NCI-H774 (cell line): ENCODE data around the gene OTP.

ENCODE experiments used
- DNase-seq: peaks from one replicate; lab custom pipeline; 2025; lab: John Stamatoyannopoulos, UW

OTP gene

DNA sequence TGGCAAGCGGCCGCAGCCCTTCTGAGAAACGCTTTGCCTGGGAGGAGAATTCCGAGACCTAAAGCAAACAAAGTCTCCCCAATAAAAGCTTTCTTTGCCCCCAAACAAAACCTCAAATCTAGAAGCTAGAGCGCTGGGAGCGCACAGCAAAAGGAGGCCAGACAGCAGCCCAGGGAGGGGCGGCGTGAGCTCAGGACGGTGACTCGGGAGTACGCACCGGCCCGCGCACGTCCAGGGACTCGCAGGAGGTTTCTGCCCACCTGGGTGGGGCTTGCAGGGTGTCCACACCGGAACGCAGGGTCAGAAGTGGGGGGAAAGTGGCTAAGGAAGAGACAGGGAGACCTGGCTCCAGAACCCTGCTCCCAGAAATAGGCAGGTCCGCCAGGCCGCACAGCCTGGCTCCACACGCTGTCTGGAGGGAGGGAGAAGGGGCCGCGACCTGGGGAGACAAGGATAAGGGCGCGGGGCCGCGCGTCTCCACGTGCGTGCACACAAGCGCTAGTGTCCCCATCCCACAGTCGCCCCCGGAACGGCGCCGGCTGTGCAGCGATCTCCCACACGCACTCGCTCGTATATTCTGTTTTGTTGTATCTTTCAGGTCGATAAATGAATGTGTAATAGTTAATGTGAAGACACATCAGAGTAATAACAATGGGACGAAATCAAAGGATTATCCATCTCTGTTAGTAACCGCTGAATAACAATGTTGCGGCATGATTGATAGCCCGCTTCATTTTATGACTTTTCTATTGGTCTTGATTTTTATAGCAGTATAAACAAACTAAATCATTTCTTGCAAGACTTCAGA lies 2.3 kb upstream of the OTP start:
- no peak for DNase-seq

DNA sequence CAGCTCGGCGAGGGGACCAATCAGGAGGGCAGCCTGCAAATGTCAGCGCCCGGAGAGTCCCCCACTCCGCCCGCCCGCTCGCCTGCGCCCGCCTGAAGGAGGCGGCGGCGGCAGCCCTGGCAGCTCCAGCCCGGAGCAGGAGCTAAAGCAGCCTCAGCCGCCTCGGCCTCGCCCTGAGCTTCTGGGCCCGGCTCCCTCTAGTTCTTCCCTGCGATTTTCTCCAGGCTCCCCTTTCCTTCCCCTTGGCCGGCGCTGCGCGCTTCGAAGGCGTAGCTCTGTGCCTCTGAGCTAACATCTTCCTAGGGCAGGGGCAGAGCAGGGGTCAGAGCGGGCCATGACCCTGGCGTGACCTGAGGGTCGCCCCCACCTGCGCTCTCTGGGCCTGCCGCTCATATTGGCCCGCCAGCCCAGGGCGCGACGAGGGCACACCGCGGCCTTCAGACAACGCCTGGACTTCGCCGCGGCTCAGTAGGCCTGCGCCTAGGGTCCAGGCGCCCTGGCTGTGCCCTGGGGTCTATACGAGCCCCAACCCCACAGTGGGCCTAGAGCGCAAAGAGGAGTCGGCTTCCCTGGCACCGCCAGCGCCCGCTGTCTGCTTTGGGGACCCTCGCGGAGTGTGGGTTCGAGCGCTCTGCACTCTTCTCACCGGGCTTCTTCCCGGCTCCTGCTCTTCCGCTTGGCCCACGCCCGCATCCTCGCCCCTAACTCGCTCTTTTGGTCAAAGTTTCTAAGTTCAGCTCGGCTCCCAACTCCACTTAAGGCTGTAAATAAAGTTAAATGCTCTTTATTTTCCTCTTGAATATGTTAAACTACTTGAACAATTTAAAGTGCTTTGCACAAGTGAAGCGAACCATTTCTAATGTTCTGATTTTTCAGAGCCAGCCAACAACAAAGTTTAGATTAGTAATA lies 504 bp upstream of the OTP start:
- no peak for DNase-seq

DNA sequence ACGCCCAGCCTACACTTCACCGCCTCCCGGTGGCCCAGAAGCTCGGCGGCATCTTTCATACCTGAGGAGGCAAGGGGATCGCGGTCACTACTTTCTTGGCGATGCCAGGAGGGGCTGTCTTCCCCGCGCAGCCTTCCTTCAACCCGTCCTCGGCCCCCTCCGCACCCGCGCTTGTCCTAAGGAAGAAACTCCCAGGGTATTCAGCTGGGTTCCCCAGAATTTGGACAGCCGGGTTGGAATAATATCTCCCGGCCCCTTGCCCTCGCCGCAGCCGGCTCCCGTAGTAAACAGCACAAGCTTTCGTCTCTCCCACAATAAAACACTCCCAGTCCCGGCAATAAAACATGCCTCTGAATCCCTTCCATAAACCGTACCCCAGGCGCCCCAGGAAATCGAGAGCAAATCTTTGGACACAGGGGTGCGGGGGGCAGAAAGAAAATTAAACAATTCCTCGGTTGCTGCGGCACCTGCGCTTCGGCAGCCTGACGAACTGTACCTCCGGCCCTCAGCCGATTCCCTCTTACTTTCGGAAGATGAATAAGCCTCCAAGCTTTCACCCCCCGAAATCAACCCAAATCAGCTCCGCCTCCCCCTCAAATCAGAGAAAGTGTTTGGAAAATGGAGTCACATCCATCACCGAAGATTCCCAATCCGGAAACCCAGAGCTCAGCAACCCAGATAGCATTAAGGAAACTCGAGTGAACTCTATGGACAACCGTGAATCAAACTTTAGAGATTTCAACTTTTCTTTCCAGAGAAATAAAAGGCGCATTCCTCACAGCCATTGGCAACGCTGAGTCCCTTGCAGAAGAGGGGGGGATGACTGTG lies 1.1 kb downstream of the OTP start:
- no peak for DNase-seq

DNA sequence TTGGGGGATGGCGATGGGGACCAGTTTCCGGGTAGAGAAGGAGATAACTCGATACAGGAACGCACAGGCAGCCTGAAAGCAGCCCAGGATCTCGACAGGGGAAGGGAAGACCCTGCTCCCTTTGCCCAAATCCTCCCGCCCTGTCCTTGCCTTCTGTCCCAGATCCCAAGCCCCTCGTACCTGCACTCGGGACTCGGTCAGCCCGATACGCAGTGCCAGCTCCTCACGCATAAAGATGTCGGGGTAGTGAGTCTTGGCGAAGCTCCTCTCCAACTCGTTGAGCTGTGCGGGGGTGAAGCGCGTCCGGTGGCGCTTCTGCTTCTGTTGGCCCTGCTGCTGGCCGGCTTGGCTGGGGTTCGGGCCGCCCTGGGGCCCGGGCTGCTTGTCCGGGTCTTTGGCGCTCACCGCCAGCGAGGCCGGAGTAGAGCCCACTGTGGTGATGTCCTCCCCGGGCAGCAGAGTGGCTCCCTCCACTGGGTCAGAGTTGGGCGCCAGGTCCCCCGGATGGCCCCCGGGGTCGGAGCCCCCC lies 1.8 kb downstream of the OTP start:
- no peak for DNase-seq

DNA sequence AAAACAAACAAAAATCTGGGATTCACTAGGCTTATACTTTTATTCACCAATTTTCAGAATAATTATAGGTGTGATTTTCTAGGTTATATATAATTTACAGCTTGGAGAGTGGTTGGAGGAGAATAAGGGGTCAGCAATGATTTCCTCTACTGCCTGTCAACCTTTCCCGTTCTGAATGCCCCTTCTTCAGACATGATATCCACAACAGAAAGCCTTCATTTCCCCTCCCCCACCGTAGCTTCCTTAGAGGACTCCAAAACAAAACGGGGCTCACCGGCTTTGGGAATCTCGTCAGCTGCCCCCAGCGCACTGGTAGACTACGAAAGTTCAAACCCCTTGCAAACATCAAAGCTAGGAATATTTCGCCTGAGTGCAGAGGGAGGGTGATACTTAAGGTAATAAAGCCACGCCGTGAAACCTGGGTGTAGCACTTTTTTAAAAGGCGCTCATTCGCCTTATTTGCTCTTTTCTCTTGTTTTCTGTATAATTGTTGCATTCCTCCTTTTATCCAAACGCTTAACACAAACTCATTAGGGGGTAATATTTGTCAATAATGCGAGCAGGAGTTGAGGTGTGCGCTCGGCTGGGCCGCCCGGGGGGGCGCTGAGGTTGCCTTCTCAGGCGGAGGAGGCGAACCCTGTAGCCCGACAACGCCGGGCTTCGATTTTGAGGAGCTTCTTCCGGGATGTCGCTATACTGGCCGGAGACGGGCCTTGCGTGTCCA lies 2.4 kb downstream of the OTP start:
- no peak for DNase-seq

DNA sequence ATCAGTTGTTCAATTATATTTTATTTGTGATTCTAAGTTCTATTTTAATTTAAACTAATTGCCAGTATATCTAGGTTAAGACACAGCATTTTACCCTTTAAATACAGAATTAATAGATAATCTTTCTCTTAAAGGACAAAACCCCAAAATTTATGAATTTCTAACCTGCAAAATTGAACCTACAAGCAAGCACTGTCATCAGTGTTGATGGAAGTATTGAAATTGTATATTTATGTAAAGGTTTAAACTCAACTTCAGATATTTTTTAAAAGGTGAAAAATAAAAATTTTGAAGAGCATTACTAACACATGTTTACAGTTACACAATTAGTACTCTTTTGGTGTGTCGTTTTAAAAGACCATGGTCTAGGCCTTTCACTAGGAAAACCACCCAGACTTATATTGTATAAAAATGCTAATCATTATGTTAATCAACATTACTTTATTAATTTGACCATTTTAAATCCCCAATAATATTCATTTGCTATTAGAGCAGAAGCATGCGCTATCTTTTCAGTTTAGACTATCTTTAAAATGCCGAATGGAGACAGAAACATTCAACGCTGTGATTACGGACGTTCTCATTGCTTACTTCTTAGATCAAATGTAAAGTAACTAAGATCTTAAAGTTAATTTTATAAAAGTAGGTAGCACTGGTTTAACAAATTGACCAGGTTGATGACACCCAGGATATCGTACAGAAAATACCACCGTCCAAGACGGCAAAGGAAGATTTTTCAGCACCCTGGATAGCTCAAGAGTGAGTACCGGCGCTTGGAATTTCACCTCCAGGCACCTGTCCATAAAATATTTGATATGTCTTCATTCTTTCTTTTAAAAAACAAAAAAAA lies 3.2 kb downstream of the OTP start:
- DNase-seq, result no peak

DNA sequence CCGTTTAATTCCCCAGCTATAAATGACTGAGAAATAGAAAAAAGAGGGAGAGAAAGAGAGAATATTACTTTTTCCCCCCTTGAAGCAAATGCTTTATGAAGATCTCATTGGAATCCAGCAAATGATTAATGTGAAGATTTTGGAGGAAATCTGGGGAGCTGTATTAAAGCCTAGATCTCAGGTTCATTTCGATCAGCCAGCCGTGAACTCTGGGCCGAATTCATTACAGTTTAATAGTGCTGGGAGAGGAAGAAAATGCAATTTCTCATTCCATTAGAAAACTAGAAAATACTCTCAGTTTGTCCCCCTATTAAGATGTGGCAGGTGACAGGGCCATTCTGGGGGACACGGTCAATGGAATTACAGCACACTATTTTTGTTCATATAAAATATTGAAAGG lies 4.8 kb downstream of the OTP start:
- DNase-seq, result no peak

DNA sequence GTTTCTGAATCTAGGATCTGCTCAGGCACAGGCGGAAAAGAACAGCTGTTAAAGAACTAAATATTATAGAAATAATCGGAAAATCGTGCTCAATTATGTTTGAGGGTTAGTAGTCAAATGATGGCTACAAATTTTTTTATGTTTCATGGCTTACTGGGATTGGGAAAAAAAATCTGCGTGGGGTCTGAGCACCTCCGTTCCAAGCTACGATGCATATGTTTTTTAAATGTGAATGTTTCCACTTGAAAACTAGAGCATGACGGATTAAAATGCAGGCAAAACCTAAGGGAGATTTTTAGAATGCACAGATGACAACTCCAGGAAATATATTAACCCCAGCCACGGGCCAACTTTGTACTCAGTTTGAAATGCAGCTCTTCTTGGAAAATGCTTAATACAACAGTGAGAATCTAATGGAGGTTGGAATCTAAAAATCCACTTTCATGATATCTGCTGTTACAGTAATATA lies 5.3 kb downstream of the OTP start:
- DNase-seq, result no peak

DNA sequence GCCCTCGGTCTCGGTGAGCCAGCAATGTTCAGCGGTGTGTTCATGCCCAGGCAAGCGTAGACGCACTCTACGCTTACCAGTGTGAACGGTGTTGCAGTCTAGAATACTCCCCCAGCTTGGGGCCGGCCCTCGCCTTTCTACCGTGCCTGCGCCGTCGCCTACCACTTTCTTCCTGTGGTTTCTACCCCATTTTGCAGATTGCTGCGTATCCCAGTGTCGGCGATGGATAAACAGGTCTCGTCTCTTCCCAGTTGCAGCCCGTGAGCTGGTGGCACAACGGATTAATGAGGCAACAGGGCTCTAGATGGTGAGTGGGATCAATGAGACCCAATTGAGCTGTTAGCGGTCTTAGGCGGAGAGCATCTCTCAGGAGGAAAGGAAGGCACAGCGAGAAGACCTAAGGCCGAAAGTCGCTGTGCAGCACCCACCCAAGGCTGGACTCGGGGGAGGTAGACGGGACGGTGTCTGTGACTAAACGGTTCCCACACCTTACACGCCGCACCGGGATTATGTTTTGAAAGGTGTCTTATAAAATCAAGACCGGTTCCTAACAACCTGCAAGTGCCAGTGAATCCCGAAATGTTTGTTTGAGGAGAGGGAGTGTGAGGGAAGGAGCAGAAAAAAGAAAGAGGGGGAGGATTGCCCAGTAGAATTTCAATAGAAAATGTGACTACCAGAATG lies 5.8 kb downstream of the OTP start:
- DNase-seq, result no peak

DNA sequence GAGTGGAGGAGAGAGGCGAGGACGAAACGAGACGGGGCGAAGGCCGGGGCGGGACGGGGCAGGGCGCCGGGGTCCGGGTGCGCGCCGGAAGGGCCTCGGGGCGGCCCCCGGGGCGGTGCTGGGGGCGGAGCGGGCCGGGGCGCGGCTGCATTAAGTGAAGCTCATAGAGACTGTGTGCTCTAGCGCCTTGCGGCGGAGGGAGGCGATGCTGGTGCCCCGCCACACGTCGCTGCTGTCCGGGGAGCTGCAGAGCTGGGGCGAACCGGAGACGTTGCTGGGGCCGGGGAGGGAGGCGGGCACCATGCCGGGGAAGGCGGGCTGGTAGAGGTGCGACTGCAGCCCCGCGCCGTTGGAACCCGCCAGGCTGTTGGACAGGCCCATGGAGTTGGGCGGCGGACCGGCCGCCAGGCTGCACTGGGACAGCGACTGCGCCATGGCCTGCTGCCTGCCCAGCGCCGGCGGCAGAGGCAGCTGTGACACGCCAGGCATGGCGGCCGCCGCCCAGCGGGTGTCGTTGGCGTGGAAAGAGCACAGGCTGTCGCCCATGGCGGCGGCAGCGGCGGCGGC lies 8.3 kb downstream of the OTP start:
- DNase-seq, result peak; percentile 83

DNA sequence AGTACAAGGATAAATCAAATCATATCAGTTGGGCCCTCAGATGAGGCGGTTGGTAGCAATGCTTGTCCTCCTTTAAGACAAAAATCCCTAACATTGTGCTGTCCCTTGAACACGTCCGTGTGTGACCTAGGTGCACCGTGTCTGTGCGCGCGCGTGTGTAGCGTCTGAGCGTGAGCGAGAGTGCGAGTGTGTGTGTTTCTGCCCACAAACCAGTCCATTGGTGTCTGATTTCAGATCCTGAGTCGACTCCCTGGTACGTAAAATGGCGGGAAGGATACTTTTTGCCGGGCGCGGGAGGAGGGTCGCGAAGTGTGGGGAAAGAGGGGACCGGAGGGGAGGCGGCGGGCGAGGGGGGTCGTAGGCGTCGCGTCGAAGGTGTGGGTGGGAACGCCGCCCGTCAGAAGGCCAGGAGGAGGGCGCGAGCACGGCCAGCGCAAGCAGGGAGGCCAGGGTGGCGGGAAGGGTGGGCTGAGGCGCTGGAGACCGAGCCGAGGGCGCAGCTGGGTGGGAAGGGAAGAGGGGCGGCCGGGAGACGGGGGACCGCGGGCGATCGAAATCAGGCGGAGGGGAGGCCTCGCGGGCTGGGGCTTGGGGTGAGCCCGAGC lies 8.9 kb downstream of the OTP start:
- peak; percentile 46 for DNase-seq

DNA sequence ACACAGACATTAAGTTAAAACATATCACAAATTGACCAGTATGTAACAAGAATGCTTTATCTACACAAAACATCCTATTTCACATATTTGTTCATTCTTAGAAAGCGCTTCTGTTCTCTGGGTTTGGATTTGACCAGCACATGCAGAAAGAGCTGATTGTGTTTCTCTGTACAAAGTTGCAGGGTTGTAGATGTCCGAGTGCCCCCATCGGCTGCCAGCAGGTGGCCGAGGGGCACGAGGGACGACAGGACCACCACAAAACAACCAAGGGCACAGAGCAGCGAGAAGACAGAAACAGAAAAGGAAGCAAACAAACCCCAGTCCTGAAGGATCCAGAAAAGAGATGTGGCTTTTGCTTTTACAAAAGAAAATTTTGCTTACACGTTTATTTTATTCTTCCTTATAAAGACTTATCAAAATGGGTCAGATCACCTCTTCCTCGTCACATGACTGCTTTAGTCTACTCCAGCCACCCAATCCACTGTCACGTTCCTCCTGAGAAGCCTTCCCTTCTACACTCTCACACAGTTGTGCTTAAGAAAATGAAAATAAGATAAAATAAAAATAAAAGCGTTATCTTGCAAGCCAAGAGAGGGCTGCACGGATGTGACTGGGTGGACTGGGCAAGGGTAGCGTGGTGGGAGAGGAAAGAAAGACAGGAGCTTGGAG lies 9.5 kb downstream of the OTP start:
- no peak for DNase-seq

DNA sequence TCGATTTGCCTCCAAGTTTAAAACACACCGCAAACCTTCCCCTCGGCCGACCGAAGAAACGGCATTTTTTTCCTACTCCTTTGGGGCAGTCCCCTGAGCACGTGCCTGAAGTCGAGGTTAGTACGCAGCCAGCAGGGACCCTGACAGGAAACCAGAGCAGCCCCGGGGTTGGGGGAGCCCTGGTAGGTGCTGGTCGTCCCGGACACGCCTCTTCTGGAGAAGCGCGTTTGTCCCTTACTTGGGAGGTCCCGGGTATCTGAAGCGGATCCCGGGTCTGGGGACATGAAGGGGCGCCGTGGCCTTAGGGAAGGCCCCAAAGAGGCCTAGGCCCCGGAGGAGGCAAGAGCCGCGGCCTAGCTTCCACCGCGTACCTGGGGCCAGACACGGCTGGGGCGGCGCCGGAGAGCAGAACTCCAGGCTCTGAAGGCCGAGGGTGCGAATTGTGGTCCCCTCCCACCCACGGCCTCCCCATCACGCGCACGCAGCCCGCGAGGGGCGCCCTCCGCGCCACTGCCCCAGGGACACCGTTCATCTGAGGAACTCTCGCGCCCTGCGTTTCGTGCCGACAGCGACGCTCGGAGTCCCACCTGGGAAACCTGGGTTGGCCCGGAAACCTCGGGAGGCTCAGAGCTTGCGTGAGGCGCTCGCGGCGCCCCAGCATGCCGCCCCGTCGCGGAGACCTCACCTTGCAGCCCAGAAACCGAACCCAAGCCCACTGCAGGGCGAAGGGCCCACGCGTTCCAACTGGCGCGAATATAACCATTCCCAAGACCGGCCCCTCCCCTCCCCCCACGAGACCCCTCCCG lies 10.4 kb downstream of the OTP start:
- no peak for DNase-seq

DNA sequence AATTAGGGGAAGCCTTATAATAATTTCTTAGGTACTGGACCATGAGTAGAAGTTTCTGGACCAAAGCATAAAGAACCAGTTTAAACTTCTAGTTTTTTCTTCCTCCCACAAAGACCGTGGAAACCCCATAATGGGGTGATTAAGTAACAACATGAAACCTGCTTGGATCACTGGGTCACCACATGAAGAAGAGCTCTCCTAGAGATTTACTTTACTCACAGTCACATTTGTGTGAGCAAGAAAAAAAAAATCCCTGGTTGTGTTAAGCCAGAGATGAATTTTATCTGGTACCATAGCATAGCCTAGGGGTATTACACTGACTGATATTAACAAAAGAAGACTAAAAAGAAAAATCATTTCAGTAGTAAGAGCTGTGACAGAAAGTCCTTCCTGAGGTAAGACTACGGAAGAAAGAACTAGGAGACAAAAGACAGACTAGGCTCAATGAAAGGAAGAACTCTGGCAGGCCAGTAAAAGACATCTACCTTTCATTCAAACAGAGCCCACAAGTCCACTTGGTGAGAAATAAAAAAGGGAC lies 15.2 kb downstream of the OTP start:
- DNase-seq, result no peak

DNA sequence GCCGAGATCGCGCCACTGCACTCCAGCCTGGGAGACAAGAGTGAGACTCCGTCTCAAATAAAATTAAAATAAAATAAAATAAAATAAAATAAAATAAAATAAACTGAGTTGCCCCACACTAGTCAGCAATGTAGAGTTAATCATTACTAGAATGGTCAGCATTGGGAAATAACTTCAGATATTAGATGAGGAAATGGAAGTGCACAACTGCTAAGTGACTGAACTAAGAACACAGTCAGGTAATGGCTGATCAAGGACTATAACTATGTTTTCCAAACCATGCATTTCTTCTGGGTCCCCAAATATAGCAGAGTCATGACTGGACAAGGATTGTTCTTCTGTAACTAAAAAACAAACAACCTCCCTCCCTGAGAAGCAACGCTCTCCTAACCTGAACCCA lies 17.1 kb downstream of the OTP start:
- DNase-seq, result no peak

DNA sequence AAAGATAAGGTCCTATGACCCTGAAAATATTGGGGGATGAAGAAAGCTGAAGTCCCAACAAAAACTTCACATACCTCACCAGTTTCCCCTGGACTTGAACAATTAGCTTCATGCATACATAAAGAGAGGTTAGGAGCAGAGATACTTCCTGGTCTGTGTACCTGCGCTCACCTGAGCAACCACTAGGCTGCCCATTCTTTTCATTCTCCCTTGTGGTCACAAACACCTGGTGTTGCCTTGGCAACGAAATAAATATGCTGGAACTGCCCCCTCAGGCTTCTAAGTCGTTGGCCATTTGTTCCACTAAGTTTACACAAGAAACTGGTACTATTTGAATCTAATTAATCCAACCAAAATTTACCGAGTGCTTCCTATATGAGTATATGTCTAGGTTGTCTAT lies 18.1 kb downstream of the OTP start:
- peak; percentile 71 for DNase-seq

DNA sequence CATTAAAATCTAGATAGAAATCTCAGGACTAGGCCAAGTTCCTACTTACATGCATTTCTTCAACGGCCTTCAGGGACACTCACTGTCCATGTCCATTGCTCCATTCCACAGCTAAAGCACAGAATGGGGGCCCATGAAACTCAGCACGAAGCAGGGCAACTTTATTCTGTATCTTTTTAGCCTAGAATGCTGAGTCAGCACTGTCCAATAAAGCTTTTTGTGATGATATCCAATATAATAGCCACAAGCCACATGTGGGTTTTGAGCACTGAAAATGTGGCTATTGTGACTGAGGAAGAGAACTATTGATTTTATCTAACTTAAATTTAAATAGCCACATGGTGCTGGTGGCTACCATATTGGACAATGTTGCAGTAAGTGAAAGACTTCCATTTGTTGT lies 21.6 kb downstream of the OTP start:
- no peak for DNase-seq
